ENCODE measurements around the gene HHAT.

HHAT gene

GRCh38 chr1:210437111-210437510, 108.4 kb downstream of the HHAT start:
- in situ Hi-C loops (cut with HindIII; ENCODE audit: low sequenced_read_pairs): no loop called here

- in situ Hi-C loops (cut with HindIII; ENCODE audit: low sequenced_read_pairs): no loop called here
Measured at GRCh38 chr1:210437781-210438180, 109.1 kb downstream of the HHAT start.

DNA sequence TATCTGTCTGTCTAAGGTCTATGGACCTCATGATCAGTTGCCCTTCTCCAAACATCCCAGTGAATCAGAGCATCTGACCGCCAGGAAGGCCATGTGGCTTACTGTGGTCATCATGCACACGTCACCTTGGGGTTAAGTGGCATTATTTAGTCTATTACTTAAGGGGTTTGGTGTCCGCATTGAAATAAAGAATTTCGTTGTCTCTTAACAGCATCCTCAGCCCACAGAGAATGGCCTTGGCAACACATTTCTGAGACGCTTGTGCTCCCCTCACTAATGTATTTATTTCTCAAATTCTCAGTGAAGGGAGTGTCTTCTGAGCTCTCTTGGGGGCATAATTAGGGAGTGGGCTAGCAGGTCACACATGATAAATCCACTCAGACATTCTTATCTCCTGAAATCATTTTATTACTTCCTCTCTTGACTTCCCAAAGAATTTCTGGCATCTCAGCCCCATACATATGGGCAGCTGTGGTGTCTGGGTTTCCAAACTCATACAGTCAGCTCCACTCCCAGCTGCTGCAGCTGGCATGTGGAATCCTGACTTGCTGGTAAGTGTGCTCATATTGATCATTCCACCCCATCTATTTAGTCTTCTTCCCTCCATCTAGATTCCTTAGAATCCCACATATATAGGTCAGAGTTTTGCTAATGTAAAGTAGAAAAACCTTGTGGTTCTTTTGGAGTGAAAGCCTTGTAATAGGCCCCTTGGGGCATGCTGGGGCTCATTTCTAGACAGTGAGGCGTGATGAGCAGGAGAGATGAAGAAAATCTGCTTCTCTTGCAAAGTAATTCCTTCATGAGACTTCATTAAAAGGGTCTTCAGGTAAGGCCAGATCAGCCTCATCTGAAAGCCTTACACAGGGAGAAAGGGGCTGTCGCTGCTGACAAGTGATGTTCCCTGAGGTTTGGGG, 110.5 kb downstream of the HHAT start:
- in situ Hi-C loops (cut with HindIII; ENCODE audit: low sequenced_read_pairs): no loop called here

- in situ Hi-C loops (cut with HindIII; ENCODE audit: low sequenced_read_pairs): no loop called here
Measured at GRCh38 chr1:210440081-210440480, 111.4 kb downstream of the HHAT start.

DNA sequence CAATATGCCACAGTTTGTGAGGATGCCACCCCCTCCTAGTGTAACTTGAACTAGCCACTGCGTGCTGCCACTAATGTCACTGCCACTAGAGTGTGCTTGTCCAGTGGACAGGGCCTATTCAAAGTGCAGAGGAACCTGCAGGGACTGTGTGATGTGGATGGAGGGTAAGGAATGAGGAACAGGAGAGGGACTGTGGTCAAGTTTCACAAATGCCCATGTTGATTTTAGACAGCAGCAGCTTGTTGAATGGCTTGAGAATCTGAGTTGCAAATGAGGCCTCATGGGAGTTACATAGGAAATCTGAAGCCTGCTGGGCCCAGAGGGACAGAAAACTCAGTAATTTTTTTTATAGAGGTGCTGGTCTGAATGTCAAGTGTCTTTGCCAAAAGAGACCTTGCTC, 112.3 kb downstream of the HHAT start:
- in situ Hi-C loops (cut with HindIII; ENCODE audit: low sequenced_read_pairs): no loop called here

DNA sequence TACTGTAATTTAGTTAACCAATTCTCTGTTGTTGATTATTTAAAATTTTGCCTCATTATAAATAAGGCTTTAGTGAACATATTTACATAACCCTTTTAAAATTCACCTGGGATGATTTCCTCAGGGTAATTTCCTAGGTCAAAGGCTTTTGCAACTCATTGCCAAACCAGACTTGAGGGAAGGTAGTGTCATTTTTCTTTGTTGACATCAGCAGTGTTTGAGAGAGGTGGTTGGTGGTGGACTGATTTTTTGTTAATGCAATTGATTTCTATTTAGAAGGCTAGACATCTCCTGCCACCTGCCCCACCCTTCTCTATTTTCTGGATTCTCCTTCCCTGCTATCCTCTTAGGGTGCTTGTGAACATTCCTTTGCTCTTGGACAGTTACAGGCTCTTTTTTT, 116.8 kb downstream of the HHAT start:
- in situ Hi-C loops (cut with HindIII; ENCODE audit: low sequenced_read_pairs): no loop called here

DNA sequence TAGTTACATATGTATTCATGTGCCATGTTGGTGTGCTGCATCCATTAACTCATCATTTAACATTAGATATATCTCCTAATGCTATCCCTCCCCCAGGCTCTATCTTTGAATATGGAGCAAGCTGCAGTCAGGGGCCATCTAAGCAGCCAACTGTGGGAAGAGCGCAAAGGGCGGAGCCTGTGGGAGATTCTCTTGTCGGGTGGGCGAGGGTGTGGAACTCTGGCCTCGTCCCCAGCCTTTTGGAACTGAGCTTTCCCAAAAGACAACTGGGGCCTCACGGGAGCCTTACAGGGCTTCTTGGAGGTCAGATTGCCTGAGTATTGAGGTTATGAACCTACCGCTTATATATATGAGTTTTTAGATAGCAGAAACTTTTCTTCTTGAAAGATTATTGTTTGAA, 117.2 kb downstream of the HHAT start:
- in situ Hi-C loops (cut with HindIII; ENCODE audit: low sequenced_read_pairs): no loop called here

GRCh38 chr1:210446479-210446878, 117.8 kb downstream of the HHAT start:
- in situ Hi-C loops (cut with HindIII; ENCODE audit: low sequenced_read_pairs): no loop called here

DNA sequence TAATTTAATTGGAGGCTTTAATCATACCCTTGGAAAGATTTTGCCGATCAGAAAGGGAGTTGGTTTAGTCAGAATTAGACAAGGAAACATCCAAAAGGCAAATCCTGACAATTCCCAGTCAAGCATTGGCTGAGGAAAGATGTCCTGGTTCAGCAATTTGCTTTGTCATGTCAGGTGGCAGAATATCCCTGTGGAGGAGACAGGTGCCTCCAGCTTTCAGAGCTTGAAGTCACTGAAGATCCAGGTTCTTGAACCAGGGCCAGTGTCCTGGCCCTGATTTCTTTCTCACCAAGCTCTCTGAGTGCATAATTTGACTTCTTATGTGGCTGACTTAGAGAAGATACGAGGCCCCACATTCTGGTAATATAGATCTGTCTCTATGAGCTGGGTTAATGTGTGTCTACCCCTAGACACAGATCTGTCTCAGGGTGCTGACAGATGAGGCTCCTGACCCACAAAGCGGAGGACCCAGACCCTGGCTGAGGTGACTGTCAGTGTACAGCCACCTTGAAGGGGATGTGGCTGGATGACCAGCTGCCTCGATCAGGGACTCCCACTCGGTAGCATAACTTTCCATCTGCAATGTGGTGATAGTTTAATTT, 118.9 kb downstream of the HHAT start:
- in situ Hi-C loops (cut with HindIII; ENCODE audit: low sequenced_read_pairs): no loop called here

DNA sequence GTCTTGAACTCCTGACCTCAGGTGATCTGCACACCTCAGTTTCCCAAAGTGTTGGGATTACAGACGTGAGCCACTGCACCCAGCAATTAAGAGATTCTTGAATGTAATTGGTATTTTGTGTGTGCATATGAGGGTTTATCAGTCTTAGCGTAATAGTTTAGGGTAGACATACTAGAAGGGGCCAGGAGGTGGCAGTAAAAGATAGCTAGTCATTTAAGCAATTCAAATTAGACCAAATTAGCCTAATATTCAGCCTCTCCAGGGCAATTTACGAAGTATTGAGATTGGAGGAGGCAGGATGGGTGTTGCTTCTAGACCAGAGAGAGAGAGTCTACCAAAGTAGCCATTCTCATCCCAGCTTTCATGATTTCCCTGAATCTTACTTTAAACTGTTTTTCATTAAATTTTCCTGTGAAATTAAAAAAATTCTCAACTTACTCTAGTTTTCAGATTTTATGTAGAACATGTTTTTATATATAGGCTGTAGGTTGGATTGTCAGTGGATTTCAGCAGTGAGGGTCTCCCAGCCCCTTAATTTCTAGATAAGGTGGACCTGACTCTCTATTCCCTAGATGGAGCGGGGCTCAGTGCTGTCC, 119.7 kb downstream of the HHAT start:
- in situ Hi-C loops (cut with HindIII; ENCODE audit: low sequenced_read_pairs): no loop called here

DNA sequence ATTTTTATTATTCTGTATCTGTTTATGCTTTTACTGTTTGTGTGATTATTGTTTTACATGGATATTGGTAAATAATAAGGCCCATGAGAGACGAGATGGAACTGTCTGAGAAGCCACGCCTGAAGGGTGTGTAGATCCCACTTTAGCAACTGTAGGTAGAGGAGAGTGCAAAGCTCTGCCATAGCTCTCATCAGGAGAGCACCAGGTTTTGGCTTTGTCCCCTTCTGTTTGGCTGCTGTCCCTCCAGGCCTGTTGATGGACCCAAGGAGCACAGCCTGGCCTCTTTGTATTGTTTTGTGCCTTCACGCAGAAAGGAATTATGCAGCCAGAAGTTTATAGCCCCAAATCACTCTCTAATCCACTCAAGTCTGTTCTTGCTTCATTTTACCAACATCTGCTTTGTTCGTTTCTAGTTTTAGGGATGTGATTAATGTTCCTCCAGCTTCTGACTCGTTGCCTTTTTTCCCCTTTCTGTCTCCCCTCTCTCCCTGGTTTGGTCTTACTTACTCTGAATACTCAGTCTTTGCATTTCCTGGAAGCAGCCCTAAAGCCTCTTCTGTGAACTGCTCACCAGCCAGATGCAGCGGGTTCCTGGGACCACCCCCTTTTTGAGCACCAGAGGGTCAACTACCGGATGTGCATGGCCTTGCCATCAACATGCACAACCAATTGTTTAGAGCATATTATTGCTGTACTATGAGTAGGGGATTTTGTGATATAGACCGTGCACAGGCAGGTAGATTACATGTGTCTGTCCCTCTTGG, 127.3 kb downstream of the HHAT start:
- in situ Hi-C loops (cut with HindIII; ENCODE audit: low sequenced_read_pairs): no loop called here

DNA sequence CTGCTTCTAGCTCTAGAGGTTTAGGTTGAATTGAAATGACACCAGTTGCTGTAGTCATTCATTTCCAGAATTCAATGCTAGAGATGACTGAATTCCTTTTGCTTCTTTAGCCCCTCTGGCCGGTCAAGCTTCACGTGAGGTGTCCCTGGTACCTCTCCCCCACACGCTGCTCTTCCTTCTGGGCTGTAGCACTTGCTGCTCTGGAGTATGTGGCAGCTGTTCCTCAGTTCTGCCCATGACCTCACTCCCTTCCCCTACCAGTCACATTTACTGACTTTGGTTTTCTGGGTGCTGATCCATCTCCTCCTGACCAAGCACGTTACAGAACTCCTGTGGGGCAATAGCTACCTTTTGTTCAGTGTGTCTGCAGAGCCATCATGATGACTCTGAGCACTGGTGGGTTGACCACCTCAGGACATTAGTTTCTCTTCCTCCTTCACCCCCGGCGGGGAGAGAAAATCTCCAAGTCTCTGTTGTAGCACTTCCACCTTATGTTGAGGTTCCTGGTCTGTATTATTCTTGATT, 128.1 kb downstream of the HHAT start:
- in situ Hi-C loops (cut with HindIII; ENCODE audit: low sequenced_read_pairs): no loop called here

DNA sequence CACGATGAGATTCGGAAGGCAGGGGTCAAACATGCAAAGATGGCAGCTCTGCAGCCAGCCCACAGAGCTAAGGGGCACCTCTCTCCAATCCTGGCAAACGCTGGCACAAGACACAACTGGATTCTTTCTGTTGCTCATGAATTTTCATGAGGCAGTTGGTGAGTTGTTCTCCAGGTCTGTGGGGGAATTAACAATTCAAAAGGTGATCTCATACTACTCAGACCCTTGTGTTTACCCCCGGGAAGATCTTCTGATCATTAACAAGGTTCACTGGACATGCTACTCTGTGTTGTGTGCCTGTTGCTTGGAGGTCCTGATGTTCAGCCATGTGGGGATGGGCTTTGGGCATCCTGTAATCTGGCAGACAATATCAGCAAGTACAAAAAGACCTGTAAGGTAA, 128.9 kb downstream of the HHAT start:
- in situ Hi-C loops (cut with HindIII; ENCODE audit: low sequenced_read_pairs): no loop called here

GRCh38 chr1:210464519-210465039, 135.9 kb downstream of the HHAT start:
- in situ Hi-C loops (cut with HindIII; ENCODE audit: low sequenced_read_pairs): no loop called here

- in situ Hi-C loops (cut with HindIII; ENCODE audit: low sequenced_read_pairs): no loop called here
Measured at GRCh38 chr1:210465150-210465549, 136.4 kb downstream of the HHAT start.

DNA sequence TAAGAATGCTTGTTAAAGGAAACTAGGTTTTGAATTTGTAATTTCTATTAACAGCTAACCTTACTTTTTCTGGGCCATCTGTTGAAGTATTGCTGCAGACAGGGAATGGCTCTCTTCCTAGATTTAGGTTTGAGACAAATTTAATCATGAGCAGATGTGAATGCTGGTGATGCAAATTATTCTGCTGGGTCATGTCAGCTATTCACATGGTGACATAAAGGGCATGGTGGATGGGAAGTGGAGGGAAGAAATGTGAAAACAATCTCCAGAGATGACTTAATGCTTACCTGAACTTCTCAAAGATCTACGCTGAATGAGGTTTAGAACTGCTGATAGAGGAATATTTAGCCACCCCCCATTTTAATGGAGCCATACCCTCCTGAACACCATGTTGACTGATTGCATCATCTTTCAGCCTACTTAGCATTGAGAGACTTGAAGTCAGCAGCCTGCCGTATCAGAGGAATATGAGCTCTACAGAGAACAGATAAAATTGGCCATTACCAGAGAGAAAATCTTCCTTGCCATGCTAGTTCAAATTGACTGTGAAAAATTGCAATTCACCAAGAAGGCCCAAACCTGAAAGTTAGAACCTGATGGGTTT, 138.8 kb downstream of the HHAT start:
- in situ Hi-C loops (cut with HindIII; ENCODE audit: low sequenced_read_pairs): no loop called here

DNA sequence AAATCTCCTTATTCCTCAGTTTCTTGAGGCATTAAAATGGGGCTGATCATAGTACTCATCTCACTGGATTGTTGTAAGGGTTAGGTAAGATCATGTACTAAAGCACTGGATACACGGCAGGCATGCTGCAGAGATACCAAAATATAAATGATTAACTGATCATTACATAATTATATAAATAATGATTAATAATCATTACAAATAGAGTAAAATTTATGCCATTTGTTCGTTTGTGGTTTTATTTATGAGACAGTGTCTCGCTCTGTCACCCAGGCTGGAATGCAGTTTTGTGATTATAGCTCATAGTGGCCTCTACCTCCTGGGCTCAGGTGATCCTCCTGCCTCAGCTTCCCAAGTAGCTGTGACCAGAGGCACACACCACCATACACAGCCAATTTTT, 140.7 kb downstream of the HHAT start:
- in situ Hi-C loops (cut with HindIII; ENCODE audit: low sequenced_read_pairs): no loop called here

DNA sequence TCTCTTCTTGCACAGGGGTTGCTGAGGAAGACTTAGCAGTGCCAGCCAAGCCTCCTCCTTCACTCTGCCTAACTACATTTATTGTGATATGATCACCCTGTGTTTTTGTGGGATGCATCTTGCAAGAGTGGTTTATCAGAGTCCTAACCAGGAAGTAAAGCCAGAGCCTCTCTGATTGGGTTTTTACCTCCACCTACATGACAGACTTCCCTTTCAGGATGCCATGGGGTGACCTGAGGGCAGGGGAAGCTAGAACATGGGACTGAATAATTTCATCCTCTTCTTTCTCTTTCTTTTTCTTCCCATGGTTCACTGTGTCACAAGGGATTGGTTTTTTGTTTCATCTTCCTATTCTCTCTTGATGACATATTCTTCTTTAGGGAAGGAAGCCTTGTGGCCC, 146.6 kb downstream of the HHAT start:
- in situ Hi-C loops (cut with HindIII; ENCODE audit: low sequenced_read_pairs): no loop called here

- in situ Hi-C loops (cut with HindIII; ENCODE audit: low sequenced_read_pairs): no loop called here
Measured at GRCh38 chr1:210475806-210476205, 147.1 kb downstream of the HHAT start.

DNA sequence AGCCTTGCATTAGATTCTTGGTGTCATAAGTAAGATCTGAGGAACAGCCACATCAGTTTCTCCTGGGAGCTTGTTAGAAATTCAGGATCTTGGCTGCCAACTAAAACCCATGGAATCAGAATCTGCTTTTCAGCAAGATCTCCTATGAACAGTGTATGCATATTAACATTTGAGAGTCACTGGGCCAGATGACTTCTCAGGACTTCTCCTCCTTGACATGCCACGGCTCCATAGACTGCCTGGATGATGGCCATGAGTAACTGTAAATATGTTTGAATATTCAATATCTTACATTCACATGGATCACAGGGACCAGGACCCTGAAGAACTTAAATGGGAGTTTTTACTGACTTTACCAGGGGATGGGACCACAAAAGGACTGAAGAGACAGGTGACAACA, 148.0 kb downstream of the HHAT start:
- in situ Hi-C loops (cut with HindIII; ENCODE audit: low sequenced_read_pairs): no loop called here

All from endothelial cell of hepatic sinusoid (primary cell).